Stomach (tissue), 9 donors: ENCODE results near the gene TFF3. TPM values are rescaled to one million over a fixed set of nuclear protein-coding genes. Genes with fewer than 3 reads are reported as not detected.

Experiments used
- DNase-seq, 2 donors: peaks; one replicate each; pipeline versions ENCODE4 v3.0.0 to v3.0.0-alpha.2; 2013 to 2019
- H3K27ac ChIP-seq, 5 donors: fragments of 200-600 bp in 4 of 5; sonication (generic) in 4 of 5; one replicate each; pipeline ENCODE4 v1.5.1; 2013 to 2019; ENCODE audit warnings: mild to moderate bottlenecking in 1 of 5, moderate library complexity in 1 of 5
- H3K27me3 ChIP-seq, 3 donors: fragments of 200-600 bp; sonication (generic); one replicate each; pipeline ENCODE4 v1.5.1; 2017 to 2019; ENCODE audit warnings: mixed run types in 1 of 3
- H3K36me3 ChIP-seq, 4 donors: fragments of 200-600 bp; sonication (generic); 1 replicate in 3 of 4; 2 replicates in 1 of 4; pipeline ENCODE4 v1.5.1; 2016 to 2019
- H3K4me1 ChIP-seq, 4 donors: fragments of 200-600 bp; sonication (generic); one replicate each; pipeline ENCODE4 v1.5.1; 2016 to 2019
- H3K4me3 ChIP-seq, 4 donors: fragments of 200-600 bp; sonication (generic) in 3 of 4; one replicate each; pipeline ENCODE4 v1.5.1; 2016 to 2019; ENCODE audit warnings: mild to moderate bottlenecking in 1 of 4
- H3K9me3 ChIP-seq, 4 donors: fragments of 200-600 bp; sonication (generic); one replicate each; pipeline ENCODE4 v1.5.1; 2016 to 2019
- CTCF ChIP-seq, 7 experiments: fragments of 450-650 bp in 4 of 7; fragments of 200-600 bp in 3 of 7; sonication (generic) in 3 of 7; IDR thresholded peaks; one replicate each; pipeline ENCODE4 v1.5.1; 2016 to 2019; ENCODE audit warnings: antibody characterized with exemption in 7 of 7, control low read depth in 2 of 7, mild to moderate bottlenecking in 1 of 7
- EP300 ChIP-seq: sonication (generic); formaldehyde crosslinking; IDR thresholded peaks from one replicate; pipeline ENCODE4 v1.6.1; 2017; ENCODE audit warnings: antibody characterized with exemption
- POLR2A ChIP-seq, 4 donors: fragments of 450-650 bp; IDR thresholded peaks; one replicate each; pipeline ENCODE4 v1.6.1; 2016; ENCODE audit warnings: antibody characterized with exemption in 4 of 4, control low read depth in 2 of 4, mild to moderate bottlenecking in 1 of 4, moderate library complexity in 1 of 4
- POLR2AphosphoS5 ChIP-seq, 3 donors: sonication (generic); formaldehyde crosslinking; IDR thresholded peaks; one replicate each; pipeline ENCODE4 v1.6.1; 2016; ENCODE audit warnings: antibody characterized with exemption in 3 of 3
- WGBS, 5 donors: extraction: QIAGEN DNeasy Blood & Tissue Kit in 3 of 5; methylation state at CpG; one replicate each; pipeline versions ENCODE4 v1.1.5 to v1.1.7; 2013 to 2018; 5-methylcytosine and 5-hydroxymethylcytosine counted together
- intact Hi-C: fragments of 100-400 bp; cut with DNase I; formaldehyde crosslinking; loops from one replicate; pipeline ENCODE4 v1.15.1; 2023; ENCODE audit warnings: low total_unique reads
- polyA plus RNA-seq, 3 donors: library from polyadenylated mRNA; stranded (reverse); fragments of 200-250 nt; gene quantifications; one replicate each; pipeline ENCODE4 v1.2.3, GENCODE V29; 2013
- total RNA-seq, 5 donors: library from RNA; depleted of rRNA; stranded (reverse); fragments of >200 nt; gene quantifications; one replicate each; pipeline versions ENCODE4 v1.1.0 to v1.2.3, GENCODE V29; 2014 to 2016
- donor health status: healthy with polysubstance abuse.
- donor health status: Bipolar disorder and iron deficiency.
- donor health status: healthy.

TFF3 gene
- total and polyA plus RNA-seq, 8 donors: 2.0 to 488 (median 27.3) TPM

- Histone ChIP-seq H3K27ac (no peak overlapping the region), H3K27me3 (peaks cover 0 to 12% (median 0%) of the 10 kb centered on the region in 3 donors), H3K36me3 (no peaks in the 10 kb centered on the region), H3K9me3 (no peaks in the 10 kb centered on the region), H3K4me3 (no peak overlapping the region), H3K4me1 (no peaks in the 10 kb centered on the region)
- no peak for DNase-seq
- 78 to 92% (median 91%) methylated on average over 9 to 11 of the region's 11 CpGs for WGBS, 5 donors
- intact Hi-C loops: loop anchor here (10.0 kb wide), 1 partner anchor 101 kb away; no protein-coding TSS in a partner anchor
- TF ChIP-seq POLR2A (IDR thresholded peaks at IDR 0.05): no peak
- TF ChIP-seq EP300: no peak
- TF ChIP-seq CTCF (IDR thresholded peaks at IDR 0.05): no peak
- no peak for TF ChIP-seq POLR2AphosphoS5 (IDR thresholded peaks at IDR 0.05)
Measured at GRCh38 chr21:42343963-42344510, 28.8 kb upstream of the TFF3 start.

GRCh38 chr21:42343556-42343955 lies 28.3 kb upstream of the TFF3 start:
- DNase-seq: no peak

GRCh38 chr21:42343101-42343500 lies 27.9 kb upstream of the TFF3 start:
- no peaks in the 10 kb centered on the region for H3K9me3 ChIP-seq
- peaks cover 3 to 7% (median 5%) of the 10 kb centered on the region in 4 donors for H3K4me1 ChIP-seq
- TF ChIP-seq POLR2A (IDR thresholded peaks at IDR 0.05) (no peak), CTCF (IDR thresholded peaks at IDR 0.05) (no peak), POLR2AphosphoS5 (IDR thresholded peaks at IDR 0.05) (no peak), EP300 (no peak)
- no peaks in the 10 kb centered on the region for H3K36me3 ChIP-seq
- 77 to 92% (median 83%) methylated on average over 10 of the region's 10 CpGs for WGBS, 5 donors
- intact Hi-C loops: loop anchor here (10.0 kb wide), 1 partner anchor 102 kb away; no protein-coding TSS in a partner anchor
- no peak for DNase-seq
- no peak overlapping the region for H3K4me3 ChIP-seq
- no peak overlapping the region for H3K27ac ChIP-seq
- peaks cover 0 to 6% (median 0%) of the 10 kb centered on the region in 3 donors for H3K27me3 ChIP-seq

More at GRCh38 chr21:42343556-42343955, 28.3 kb upstream of the TFF3 start:
- 88 to 93% (median 91%) methylated on average over 6 of the region's 6 CpGs for WGBS, 5 donors
- no peak overlapping the region for H3K4me3 ChIP-seq
- H3K36me3 ChIP-seq: no peaks in the 10 kb centered on the region
- H3K27me3 ChIP-seq: peaks cover 0 to 7% (median 0%) of the 10 kb centered on the region in 3 donors
- intact Hi-C loops: loop anchor here (10.0 kb wide), 1 partner anchor 101 kb away; no protein-coding TSS in a partner anchor
- no peak overlapping the region for H3K27ac ChIP-seq
- peaks cover 0 to 3% (median 1%) of the 10 kb centered on the region in 4 donors for H3K4me1 ChIP-seq
- no peaks in the 10 kb centered on the region for H3K9me3 ChIP-seq
- no peak for TF ChIP-seq EP300
- no peak for TF ChIP-seq POLR2AphosphoS5 (IDR thresholded peaks at IDR 0.05)
- TF ChIP-seq POLR2A (IDR thresholded peaks at IDR 0.05): no peak
- no peak for TF ChIP-seq CTCF (IDR thresholded peaks at IDR 0.05)

- no peak overlapping the region for H3K27ac ChIP-seq
Measured at GRCh38 chr21:42341776-42342542, 26.8 kb upstream of the TFF3 start.

More at GRCh38 chr21:42341776-42342542, 26.8 kb upstream of the TFF3 start:
- WGBS, 5 donors: 92 to 96% (median 94%) methylated on average over 15 of the region's 15 CpGs
- H3K36me3 ChIP-seq: no peaks in the 10 kb centered on the region
- intact Hi-C loops: loop anchor here (10.0 kb wide), 1 partner anchor 103 kb away; no protein-coding TSS in a partner anchor
- H3K4me3 ChIP-seq: no peak overlapping the region
- TF ChIP-seq EP300: no peak
- TF ChIP-seq POLR2AphosphoS5 (IDR thresholded peaks at IDR 0.05): no peak
- no peak for TF ChIP-seq POLR2A (IDR thresholded peaks at IDR 0.05)
- TF ChIP-seq CTCF (IDR thresholded peaks at IDR 0.05): no peak
- H3K4me1 ChIP-seq: peaks cover 4 to 14% (median 13%) of the 10 kb centered on the region in 4 donors
- H3K27me3 ChIP-seq: no peaks in the 10 kb centered on the region
- no peak for DNase-seq
- H3K9me3 ChIP-seq: no peaks in the 10 kb centered on the region
